Upper lobe of left lung (tissue), 6 donors: ENCODE measurements around the gene PRKCA. TPM values are rescaled to one million over a fixed set of nuclear protein-coding genes. Genes with fewer than 3 reads are reported as not detected.

ENCODE experiments used
- ATAC-seq, 2 donors: fragments of 200-7000 bp; cut with Tn5 transposase; one replicate each; pipeline ENCODE4 v1.9.1; 2022; ENCODE audit warnings: mild to moderate bottlenecking in 2 of 2, moderate library complexity in 2 of 2; ENCODE audit not compliant: low FRiP score in 2 of 2
- DNase-seq, 2 donors: peaks; one replicate each; pipeline ENCODE4 v3.0.0-alpha.2; 2019 to 2020
- H3K27ac ChIP-seq, 4 donors: fragments of 200-600 bp; sonication (generic); one replicate each; pipeline ENCODE4 v1.5.1; 2016 to 2019
- H3K27me3 ChIP-seq, 4 donors: fragments of 200-600 bp; sonication (generic); one replicate each; pipeline ENCODE4 v1.5.1; 2017 to 2019
- H3K36me3 ChIP-seq, 4 donors: fragments of 200-600 bp; sonication (generic); one replicate each; pipeline ENCODE4 v1.5.1; 2016 to 2019
- H3K4me1 ChIP-seq, 4 donors: fragments of 200-600 bp; sonication (generic); one replicate each; pipeline ENCODE4 v1.5.1; 2018 to 2019
- H3K4me3 ChIP-seq, 4 donors: fragments of 200-600 bp; sonication (generic); one replicate each; pipeline ENCODE4 v1.5.1; 2017 to 2019; ENCODE audit warnings: mild to moderate bottlenecking in 2 of 4, moderate library complexity in 1 of 4
- H3K9me3 ChIP-seq, 4 donors: fragments of 200-600 bp; sonication (generic); one replicate each; pipeline ENCODE4 v1.5.1; 2018 to 2019
- CTCF ChIP-seq, 6 experiments: fragments of 450-650 bp in 4 of 6; fragments of 200-600 bp in 2 of 6; sonication (generic) in 2 of 6; IDR thresholded peaks; one replicate each; pipeline ENCODE4 v1.5.1; 2016 to 2019; ENCODE audit warnings: antibody characterized with exemption in 6 of 6
- EP300 ChIP-seq, 4 donors: sonication (generic); formaldehyde crosslinking; IDR thresholded peaks; one replicate each; pipeline ENCODE4 v1.5.1; 2017; ENCODE audit warnings: antibody characterized with exemption in 4 of 4, control low read depth in 2 of 4
- POLR2A ChIP-seq, 4 donors: fragments of 450-650 bp; IDR thresholded peaks; one replicate each; pipeline ENCODE4 v1.5.1; 2016 to 2017; ENCODE audit warnings: antibody characterized with exemption in 4 of 4, mild to moderate bottlenecking in 2 of 4
- POLR2AphosphoS5 ChIP-seq, 2 donors: sonication (generic); formaldehyde crosslinking; IDR thresholded peaks; one replicate each; pipeline ENCODE4 v1.5.1; 2017; ENCODE audit warnings: antibody characterized with exemption in 2 of 2
- WGBS, 2 donors: methylation state at CpG; one replicate each; pipeline ENCODE4 v1.1.5; 2017 to 2018; 5-methylcytosine and 5-hydroxymethylcytosine counted together
- total RNA-seq, 6 donors: library from RNA; depleted of rRNA in 4 of 6; stranded (reverse); fragments of >200 nt in 4 of 6; gene quantifications; one replicate each; pipeline versions ENCODE4 v1.1.0 to v1.2.1, GENCODE V29; 2016 to 2021
- donor health status: DM: no; HTN: no; CAD: no; lungs with moderate emphysema.
- donor health status: DM: no; HTN: yes; CAD: no; lungs with severe emphysema.

PRKCA gene
- total RNA-seq, 6 donors from 2014 or later = 10.9 to 29.3 (median 18.0) TPM

- no peaks in the 10 kb centered on the region for H3K27me3 ChIP-seq
- H3K4me1 ChIP-seq = peaks cover 0 to 24% (median 6%) of the 10 kb centered on the region in 4 donors
- 34 to 45% methylated on average over 3 of the region's 3 CpGs for WGBS, 2 donors
- no peaks in the 10 kb centered on the region for H3K36me3 ChIP-seq
- H3K4me3 ChIP-seq = no peak overlapping the region
- TF ChIP-seq EP300 (IDR thresholded peaks at IDR 0.05) = no peak
- TF ChIP-seq POLR2A (IDR thresholded peaks at IDR 0.05) = no peak
- peak; percentile 27 to 80 (median 64) for TF ChIP-seq CTCF (IDR thresholded peaks at IDR 0.05)
- no peak overlapping the region for H3K27ac ChIP-seq
- no peaks in the 10 kb centered on the region for H3K9me3 ChIP-seq
- ATAC-seq (peak in 1 of 2 donors; percentile 55), DNase-seq (no peak)
Observed at GRCh38 chr17:66715745-66716156, 413.3 kb downstream of the PRKCA start.

GRCh38 chr17:66716236-66717026 is 414.0 kb downstream of the PRKCA start:
- ATAC-seq (no peak), DNase-seq (no peak)
- Histone ChIP-seq H3K4me1 (peaks cover 0 to 24% (median 6%) of the 10 kb centered on the region in 4 donors), H3K27ac (no peak overlapping the region), H3K4me3 (no peak overlapping the region), H3K36me3 (no peaks in the 10 kb centered on the region), H3K9me3 (no peaks in the 10 kb centered on the region), H3K27me3 (no peaks in the 10 kb centered on the region)
- no peak for TF ChIP-seq POLR2AphosphoS5 (IDR thresholded peaks at IDR 0.05)
- WGBS, 2 donors = 67 to 68% methylated on average over 18 of the region's 18 CpGs

GRCh38 chr17:66717641-66718058 is 415.2 kb downstream of the PRKCA start:
- Histone ChIP-seq H3K9me3 (no peaks in the 10 kb centered on the region), H3K27me3 (no peaks in the 10 kb centered on the region), H3K4me1 (peaks cover 0 to 18% (median 6%) of the 10 kb centered on the region in 4 donors), H3K36me3 (no peaks in the 10 kb centered on the region), H3K4me3 (no peak overlapping the region), H3K27ac (peak overlapping the region in 1 of 4 donors; percentile 65)
- ATAC-seq (peak in 1 of 2 donors; percentile 41), DNase-seq (peak in 1 of 2 donors; percentile 85)
- TF ChIP-seq POLR2AphosphoS5 (IDR thresholded peaks at IDR 0.05) (peak in 1 of 2 donors; percentile 20), CTCF (IDR thresholded peaks at IDR 0.05) (no peak), EP300 (IDR thresholded peaks at IDR 0.05) (peak in 1 of 4 donors; percentile 83)
- WGBS, 2 donors = 80 to 87% methylated on average over 5 to 9 of the region's 9 CpGs

- H3K27ac ChIP-seq = no peak overlapping the region
- peaks cover 0 to 16% (median 10%) of the 10 kb centered on the region in 4 donors for H3K4me1 ChIP-seq
- DNase-seq (no peak), ATAC-seq (no peak)
- H3K9me3 ChIP-seq = no peaks in the 10 kb centered on the region
- TF ChIP-seq CTCF (IDR thresholded peaks at IDR 0.05) (no peak), POLR2A (IDR thresholded peaks at IDR 0.05) (no peak), EP300 (IDR thresholded peaks at IDR 0.05) (no peak), POLR2AphosphoS5 (IDR thresholded peaks at IDR 0.05) (no peak)
- no peaks in the 10 kb centered on the region for H3K36me3 ChIP-seq
- 82 to 86% methylated on average over 14 of the region's 14 CpGs for WGBS, 2 donors
- no peak overlapping the region for H3K4me3 ChIP-seq
- H3K27me3 ChIP-seq = no peaks in the 10 kb centered on the region
Observed at GRCh38 chr17:66720027-66720426, 417.6 kb downstream of the PRKCA start.

- DNase-seq = no peak
- TF ChIP-seq CTCF (IDR thresholded peaks at IDR 0.05) (no peak), POLR2A (IDR thresholded peaks at IDR 0.05) (no peak)
- Histone ChIP-seq H3K36me3 (no peaks in the 10 kb centered on the region), H3K9me3 (no peaks in the 10 kb centered on the region), H3K27ac (no peak overlapping the region), H3K4me3 (no peak overlapping the region), H3K27me3 (no peaks in the 10 kb centered on the region), H3K4me1 (peaks cover 0 to 14% (median 11%) of the 10 kb centered on the region in 4 donors)
- no peak for ATAC-seq
- WGBS, 2 donors = 92 to 94% methylated on average over 5 of the region's 5 CpGs
Observed at GRCh38 chr17:66720567-66720966, 418.2 kb downstream of the PRKCA start.
